ENCODE results near the gene USP49. TPM values are rescaled to one million over a fixed set of nuclear protein-coding genes. Genes with fewer than 3 reads are reported as not detected.

The USP49 gene
- total RNA-seq, 1 experiment from 2014 or later, result 6.9 TPM

DNA sequence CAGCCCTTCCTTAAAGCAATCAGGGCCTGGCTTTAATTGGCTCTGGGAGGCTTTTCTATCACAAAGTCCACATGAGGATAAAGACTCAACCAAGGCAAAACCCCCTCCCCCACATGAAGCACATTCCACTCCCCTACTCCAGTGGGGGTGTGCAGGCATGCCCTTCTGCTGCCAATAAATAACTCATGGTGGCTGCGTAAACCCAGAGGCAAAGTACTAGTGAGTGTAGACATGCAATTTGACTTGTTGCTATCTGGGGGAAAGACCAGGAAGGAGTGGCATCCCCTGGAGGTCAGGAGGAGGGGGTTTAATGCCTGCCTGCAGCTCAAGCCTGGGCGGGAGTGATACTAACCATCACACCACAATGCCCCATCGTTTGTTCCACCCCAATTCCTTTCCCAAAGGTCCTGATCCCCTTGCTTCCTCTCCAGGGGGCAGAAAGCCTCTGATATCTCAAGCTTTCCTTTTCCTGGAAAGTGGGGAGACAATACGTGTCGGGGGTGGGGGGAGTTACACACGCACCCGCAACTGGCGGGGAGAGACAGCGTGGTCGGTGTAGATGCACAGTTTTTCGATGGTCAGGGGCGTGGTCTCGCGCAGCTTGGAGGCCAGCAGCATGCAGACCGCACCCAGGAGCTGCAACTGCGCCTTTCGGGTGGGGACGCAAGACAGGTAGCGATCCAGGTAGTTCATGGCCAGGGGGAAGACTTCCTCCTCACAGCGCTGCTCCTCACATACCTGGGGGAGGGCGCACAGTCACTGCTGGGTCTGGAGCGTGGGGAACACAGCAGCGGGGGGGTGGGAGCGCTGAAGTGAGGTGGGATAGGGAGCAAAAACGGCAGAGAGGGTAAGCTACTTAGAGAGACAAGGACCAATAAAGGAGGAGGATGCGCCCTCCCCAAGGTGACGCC, 44.9 kb upstream of the USP49 start (continued):
- TF ChIP-seq, protein P1, sequence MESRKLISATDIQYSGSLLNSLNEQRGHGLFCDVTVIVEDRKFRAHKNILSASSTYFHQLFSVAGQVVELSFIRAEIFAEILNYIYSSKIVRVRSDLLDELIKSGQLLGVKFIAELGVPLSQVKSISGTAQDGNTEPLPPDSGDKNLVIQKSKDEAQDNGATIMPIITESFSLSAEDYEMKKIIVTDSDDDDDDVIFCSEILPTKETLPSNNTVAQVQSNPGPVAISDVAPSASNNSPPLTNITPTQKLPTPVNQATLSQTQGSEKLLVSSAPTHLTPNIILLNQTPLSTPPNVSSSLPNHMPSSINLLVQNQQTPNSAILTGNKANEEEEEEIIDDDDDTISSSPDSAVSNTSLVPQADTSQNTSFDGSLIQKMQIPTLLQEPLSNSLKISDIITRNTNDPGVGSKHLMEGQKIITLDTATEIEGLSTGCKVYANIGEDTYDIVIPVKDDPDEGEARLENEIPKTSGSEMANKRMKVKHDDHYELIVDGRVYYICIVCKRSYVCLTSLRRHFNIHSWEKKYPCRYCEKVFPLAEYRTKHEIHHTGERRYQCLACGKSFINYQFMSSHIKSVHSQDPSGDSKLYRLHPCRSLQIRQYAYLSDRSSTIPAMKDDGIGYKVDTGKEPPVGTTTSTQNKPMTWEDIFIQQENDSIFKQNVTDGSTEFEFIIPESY (IDR thresholded peaks at IDR 0.05; ENCODE audit: extremely low read depth, insufficient replicate concordance, low read length), result no peak
- no peak for TF ChIP-seq SRF (IDR thresholded peaks at IDR 0.05; ENCODE audit: low read depth)
- no peak for TF ChIP-seq CEBPB (IDR thresholded peaks at IDR 0.05; ENCODE audit: low read depth)

- BruUV-seq (replicated peaks), result no TSS peak
- H3K79me2 ChIP-seq (ENCODE audit: insufficient read depth, low read length), result no peaks in the 10 kb centered on the region; the same call in 1 of the 2 replicates
- no peak overlapping the region for H2AFZ ChIP-seq (ENCODE audit: low read depth, low read length, poor library complexity, severe bottlenecking)
Measured at GRCh38 chr6:41939176-41939847, 44.1 kb upstream of the USP49 start.

More at GRCh38 chr6:41939176-41939847, 44.1 kb upstream of the USP49 start:
- intact Hi-C loops (cut with micrococcal nuclease), result loop anchor here (5.0 kb wide), 1 partner anchor 152 kb away; the partner anchor contains the start of gene TOMM6
- peaks cover 0 to 7% of the 10 kb centered on the region in 2 experiments; a peak in 2 of 4 replicates for H3K36me3 ChIP-seq (ENCODE audit: control insufficient read depth in 1 of 2, insufficient read depth in 2 of 2, low read length in 2 of 2)
- H3K4me2 ChIP-seq (ENCODE audit: low read length), result peak overlapping the region; percentile 84
- ChIA-PET POLR2A (interaction anchor here (0.9 kb wide), 1 partner anchor 18 kb away, joined by 6 read pairs; the partner anchor contains the start of genes BYSL and MED20), RAD21 (ENCODE audit: low non-redundant PET in 1 of 2, low total read pairs in 2 of 2, uncharacterized antibody in 2 of 2, unreplicated experiment in 2 of 2) (interaction anchor here (1.0 to 1.5 kb wide), 2 partner anchors 105 to 106 kb away, joined by 3 to 4 read pairs; no protein-coding TSS in a partner anchor), CTCF (interaction anchor here (1.1 to 4.8 kb wide), 3 partner anchors 11 to 138 kb away, joined by 3 to 23 read pairs (median 4); partner anchors contain the start of genes BYSL and MED20)
- H3K4me1 ChIP-seq (ENCODE audit: control insufficient read depth in 1 of 2, insufficient read depth in 2 of 2, low read length in 2 of 2), result peaks cover 12 to 35% of the 10 kb centered on the region in 2 experiments; a peak in 3 of 4 replicates
- H3K9me2 ChIP-seq (ENCODE audit: insufficient read depth), result no peaks in the 10 kb centered on the region
- TF ChIP-seq ZNF274 (IDR thresholded peaks at IDR 0.05; ENCODE audit: low read depth, low read length) (no peak), ELF1 (IDR thresholded peaks at IDR 0.05; ENCODE audit: borderline replicate concordance, low read depth) (no peak), RAD21 (IDR thresholded peaks at IDR 0.05; ENCODE audit: low read depth) (no peak), SRF (IDR thresholded peaks at IDR 0.05; ENCODE audit: low read depth) (no peak), EZH2 (IDR thresholded peaks at IDR 0.05) (no peak), REST (IDR thresholded peaks at IDR 0.05; ENCODE audit: low read depth) (no peak), ATF3 (IDR thresholded peaks at IDR 0.05) (no peak)
- H3K9ac ChIP-seq (ENCODE audit: low read length), result no peak overlapping the region
- no peak overlapping the region for H3K27ac ChIP-seq (ENCODE audit: low read depth, low read length)
- H4K20me1 ChIP-seq (ENCODE audit: insufficient read depth), result no peaks in the 10 kb centered on the region
- H3K27me3 ChIP-seq (ENCODE audit: insufficient read depth, low read length), result no peaks in the 10 kb centered on the region
- H3K4me3 ChIP-seq (replicated peaks in 1 of 2; ENCODE audit: low read depth in 1 of 2, low read length in 2 of 2), result no peak overlapping the region
- H3K9me3 ChIP-seq (ENCODE audit: control insufficient read depth in 1 of 2, insufficient read depth in 1 of 2, low read depth in 1 of 2, low read length in 2 of 2), result no peaks in the 10 kb centered on the region
- no peak for DNase-seq (ENCODE audit: low read depth, low spot score)
- ATAC-seq, result no peak

Measured in HCT116 (cell line).